DMS53 treated with DMSO at 0.1 percent for 48 hours (cell line): Measurements from ENCODE around the gene ING5.

Source experiments
- DNase-seq: peaks from one replicate; lab custom pipeline; 2025; ENCODE audit not compliant: unreplicated experiment; lab: John Stamatoyannopoulos, UW

The ING5 gene

DNA sequence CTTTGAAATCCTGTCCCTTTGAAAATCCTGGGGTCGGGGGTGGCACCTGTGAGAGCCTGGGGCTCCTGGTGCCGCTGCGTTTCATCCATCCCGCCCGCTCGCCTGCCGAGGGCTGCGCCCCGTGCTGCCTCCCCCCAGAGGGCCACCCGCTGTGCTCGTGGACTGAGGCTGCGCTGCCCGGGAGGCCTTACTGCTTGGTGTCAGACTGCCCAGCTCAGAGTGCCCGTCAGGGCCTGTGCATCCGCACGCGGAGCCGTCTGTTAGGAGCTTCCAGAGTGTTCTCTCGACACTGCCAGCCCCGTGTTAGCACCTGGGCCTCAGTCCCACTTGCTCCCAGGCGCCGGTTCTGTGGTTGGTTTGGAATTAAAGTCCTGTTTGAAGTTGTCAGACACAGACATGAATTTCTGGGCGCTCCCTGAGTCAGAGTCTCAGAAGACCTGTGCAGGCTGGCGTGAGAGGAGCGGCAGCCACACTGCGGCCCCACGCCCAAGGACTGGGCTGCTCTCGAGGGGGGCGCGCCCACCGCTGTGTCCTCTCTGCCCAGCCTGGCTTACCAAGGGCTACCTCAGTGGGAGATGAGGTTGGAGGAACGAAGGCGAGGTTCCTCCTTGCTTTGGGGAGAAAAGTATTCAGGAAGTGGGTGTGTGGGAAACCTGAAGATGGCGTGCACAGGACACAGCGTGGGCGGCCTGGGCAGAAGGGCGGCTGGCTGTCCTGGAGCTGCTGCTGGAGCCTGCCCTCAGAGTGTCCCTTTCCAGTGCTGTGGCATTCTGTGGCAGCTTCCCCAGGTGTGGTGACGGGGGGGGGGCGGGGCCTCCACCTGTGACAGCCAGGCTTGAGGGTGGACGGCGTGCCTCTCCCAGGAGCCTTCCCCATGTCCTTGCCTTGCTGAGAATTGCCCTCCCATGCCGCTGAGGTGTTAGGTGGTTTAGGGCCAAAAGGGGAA, 29.3 kb upstream of the ING5 start:
- DNase-seq = no peak

GRCh38 chr2:241673189-241673663, 28.6 kb upstream of the ING5 start:
- DNase-seq = no peak

DNA sequence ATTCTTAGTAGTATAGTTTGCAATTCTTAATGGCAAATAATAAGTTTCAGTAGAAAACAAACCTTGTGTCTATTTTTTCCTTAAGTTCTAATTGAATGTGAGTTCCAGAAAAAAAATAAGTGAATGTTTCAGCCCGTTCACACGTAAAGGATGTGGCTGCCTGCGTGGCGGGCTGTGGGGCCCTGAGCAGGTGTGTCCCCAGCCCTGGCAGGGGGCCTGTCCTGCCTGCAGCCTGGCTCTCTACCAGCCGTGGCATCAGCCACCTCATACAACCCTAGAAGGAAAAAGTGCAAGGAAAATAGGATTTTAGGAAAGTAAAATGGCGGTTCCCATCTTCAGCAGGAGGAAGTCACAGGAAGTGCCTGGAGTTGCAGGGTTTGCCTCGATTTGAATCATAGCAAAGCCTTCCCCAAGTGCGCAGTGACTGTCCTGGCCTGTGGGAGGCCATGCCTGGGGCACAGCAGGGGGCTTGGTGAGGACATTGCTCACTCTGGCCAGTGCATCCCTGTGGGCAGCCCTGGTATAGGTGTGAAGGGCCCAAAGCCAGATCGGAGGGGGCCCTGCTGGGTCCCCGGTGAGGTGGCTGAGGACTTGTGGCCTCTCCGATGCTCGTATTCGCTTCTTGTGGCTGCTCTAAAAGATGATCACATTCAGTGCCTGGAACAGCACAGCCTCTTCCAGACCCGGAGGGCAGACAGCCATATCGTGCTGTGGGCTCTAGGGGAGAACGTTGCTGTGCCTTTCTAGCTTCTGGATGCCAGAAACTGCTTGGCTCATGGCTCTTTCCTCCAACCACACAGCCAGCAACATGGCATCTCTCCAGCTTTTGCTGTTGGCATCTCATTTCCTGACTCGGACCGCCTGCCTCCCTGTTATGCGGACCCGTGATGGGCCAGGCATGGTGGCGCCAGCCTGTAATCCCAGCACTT, 27.8 kb upstream of the ING5 start:
- no peak for DNase-seq

DNA sequence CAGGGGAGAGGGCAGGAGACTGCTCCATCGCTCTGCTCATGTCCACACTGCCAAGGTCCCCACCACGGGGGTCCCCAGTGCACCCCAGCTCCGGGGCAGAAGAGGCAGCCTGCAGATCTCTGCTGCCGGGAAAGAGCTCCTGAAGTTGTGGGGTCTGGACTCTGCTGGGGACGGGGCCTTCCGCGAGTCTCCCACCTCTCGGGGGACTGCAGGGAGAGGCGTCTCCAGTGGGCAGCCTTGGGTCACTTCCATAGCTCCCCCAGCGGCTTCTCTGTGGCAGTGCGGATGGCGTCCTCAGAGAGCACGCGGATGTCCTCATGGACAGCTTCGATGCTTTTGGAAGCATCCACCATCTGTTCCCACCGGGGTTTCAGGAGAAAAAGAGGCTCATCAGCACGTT, 26.0 kb upstream of the ING5 start:
- no peak for DNase-seq

DNA sequence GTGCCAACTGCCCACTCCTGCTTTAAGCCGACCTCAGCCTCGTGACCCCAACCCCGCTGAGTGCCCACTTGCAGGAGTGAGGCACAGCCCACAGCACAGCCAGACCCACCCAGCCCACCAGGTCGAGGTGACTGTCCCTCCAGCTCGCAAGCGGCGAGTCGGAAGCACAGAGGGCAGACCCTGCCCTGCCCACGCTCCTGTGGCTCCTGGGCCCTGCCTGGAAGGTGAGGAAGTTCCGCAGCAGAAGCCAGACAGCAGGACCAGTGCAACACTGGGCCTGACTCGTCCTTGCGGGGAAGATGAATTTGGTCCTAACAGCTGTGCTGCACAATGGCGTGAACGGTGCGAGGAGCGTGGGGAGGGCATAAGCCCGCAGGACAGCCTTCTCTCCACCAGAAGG, 25.2 kb upstream of the ING5 start:
- DNase-seq = no peak

- DNase-seq = no peak
Measured at GRCh38 chr2:241677392-241677791, 24.4 kb upstream of the ING5 start.

- DNase-seq = no peak
Measured at GRCh38 chr2:241678307-241678706, 23.5 kb upstream of the ING5 start.

GRCh38 chr2:241678784-241679540, 22.9 kb upstream of the ING5 start:
- DNase-seq = no peak

GRCh38 chr2:241680044-241680443, 21.8 kb upstream of the ING5 start:
- DNase-seq = no peak

DNA sequence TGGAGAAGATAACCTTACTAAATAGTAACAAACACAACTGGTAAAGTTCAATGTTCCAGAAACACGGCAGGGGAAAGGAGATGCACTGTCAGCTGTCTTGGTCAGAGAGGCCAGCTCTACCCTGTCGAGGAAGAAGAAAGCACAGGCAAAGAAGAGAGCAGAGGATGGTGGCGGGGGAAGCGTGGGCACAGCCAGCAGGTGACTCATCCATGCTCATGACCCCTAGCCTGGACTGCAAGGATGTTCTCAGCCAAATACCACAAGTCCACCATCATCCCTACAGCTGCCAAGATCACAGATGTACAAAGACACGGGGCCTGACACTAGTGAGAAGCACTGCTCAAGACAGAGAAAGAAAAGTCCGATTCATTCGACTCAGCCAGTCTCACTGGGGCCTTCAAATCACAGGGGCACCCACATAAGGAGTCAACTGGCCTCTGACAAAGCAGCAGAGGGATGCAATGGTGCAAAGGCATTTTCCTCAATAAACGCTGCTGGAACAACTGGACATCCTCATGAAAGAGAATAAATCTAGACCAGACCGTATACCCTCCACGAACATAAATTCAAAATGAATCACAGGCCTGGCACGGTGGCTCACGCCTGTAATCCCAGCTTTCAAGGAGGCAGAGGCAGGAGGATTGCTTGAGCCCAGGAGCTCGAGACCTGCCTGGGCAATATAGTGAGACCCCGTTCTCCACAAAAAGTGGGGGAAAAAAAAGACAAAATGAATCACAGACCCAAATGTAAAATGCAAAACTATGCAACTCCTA, 20.8 kb upstream of the ING5 start:
- DNase-seq = no peak

DNA sequence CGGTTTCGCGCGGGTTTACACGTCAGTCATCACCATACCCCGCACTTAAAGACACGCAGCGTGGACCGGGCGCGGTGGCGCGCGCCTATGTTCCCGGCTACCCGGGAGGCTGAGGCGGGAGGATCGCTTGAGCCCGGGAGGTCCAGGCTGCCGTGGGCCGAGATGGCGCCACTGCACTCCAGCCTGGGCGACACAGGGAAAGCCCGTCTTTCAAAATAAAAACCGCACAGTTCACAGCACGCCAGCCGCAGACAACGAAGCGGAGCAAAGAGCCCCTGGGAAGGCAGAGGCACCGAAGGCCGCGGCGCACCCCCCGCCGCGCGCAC, 15.6 kb upstream of the ING5 start:
- no peak for DNase-seq

DNA sequence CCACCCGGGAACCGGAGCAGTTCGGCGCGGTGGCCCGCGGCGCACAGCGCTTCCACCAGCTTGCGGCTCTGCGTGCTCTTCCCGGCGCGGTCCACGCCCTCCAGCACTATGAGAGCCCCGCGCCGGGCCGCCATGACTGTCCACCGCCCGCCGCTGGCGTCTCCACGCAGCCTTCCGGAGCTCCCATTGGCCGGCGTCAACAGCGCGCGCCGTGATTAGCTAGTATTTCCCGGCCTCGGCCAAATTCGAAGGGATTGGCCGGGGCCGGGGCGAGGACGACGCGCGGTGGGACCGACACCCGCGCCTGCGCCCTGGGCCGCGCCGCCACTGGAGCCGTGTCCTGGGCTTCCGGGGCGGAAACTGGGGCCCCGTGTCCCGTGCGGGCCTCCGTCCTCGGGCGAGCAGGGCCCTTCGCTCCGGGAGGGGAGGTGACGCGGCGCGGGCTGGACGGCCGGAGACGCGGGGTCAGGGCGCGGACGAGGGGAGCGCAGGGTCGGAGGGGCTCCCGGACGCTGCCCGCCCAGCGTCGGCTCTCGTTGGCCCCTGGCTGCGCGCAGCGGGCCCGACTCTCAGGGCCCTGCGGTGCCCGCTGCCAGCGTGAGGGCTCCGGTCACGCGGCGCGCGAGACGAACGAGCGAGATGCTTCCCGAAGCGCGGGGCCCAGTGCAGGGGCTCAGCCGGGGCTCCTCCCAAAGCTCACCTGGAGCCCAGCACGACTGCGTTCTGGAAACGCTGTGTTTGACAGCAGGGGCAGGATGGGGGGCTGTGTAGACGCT, 15.0 kb upstream of the ING5 start, which contains the start of gene DTYMK:
DTYMK (minus strand) TSS at position 166 of the 776 bp plus-strand sequence; CDS start at position 134, 32 bp downstream.
- DNase-seq = peak; percentile 90

DNA sequence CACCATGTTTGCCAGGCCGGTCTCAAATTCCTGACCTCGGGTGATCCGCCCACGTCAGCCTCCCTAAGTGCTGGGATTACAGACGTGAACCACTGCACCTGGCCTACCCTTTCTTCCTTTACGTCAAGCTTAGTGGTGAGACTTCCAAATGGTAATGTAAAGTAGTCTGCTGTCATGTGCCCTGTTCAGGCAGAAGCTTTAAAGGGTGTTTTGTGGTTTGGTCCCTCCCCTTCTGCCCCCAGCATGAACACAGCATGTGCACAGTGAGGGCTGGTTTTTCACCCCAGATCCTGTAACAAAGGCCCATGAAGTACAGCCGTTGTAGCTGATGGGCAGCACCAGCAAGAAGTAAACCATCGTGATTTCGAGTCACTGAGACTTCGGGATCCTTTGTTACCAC, 12.5 kb upstream of the ING5 start:
- DNase-seq = no peak

DNA sequence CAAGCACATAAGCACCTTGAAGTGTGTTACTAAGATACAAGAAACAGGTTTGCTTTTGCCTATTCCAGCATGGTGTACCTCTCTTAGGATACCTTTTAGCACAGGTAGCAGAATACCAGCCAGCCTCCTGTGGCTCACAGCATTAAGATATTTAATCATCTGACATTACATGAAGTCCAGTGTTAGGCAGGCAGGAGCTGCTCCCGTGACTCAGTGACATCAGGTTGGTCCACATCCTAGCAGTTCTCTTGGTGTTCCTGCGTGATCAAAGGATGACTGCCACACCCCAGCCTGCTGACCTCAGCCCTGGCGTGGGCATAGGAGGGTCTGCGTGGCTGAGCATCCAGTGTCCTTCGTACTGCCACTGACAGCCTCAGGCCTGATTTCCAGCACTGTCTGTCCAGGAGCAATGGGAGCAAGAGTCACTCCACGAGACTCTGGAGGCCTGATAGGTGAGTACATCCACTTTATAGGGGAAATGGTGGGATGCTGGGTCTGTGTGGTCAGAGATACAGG, 11.6 kb upstream of the ING5 start:
- no peak for DNase-seq

- DNase-seq = no peak
Measured at GRCh38 chr2:241692448-241692847, 9.4 kb upstream of the ING5 start.

DNA sequence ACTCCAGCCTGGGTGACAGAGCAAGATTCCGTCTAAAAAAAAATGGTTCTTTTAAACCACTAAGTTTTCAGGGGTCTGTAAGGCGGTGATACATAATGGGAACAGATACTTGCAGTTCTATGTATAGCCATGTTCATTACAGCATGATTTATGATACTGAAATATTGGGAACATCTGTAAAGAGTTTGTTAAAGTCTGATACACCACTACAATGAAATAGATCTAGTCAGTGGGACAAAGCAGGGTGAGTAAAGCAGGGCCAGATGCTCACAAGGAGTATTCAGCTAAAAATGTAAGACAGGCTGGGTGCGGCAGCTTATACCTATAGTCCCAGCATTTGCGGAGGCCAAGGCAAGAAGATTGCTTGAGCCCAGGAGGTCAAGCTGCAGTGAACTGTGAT, 6.2 kb upstream of the ING5 start:
- DNase-seq = no peak

- DNase-seq = peak; percentile 79
Measured at GRCh38 chr2:241701149-241701398, 765 bp upstream of the ING5 start.

DNA sequence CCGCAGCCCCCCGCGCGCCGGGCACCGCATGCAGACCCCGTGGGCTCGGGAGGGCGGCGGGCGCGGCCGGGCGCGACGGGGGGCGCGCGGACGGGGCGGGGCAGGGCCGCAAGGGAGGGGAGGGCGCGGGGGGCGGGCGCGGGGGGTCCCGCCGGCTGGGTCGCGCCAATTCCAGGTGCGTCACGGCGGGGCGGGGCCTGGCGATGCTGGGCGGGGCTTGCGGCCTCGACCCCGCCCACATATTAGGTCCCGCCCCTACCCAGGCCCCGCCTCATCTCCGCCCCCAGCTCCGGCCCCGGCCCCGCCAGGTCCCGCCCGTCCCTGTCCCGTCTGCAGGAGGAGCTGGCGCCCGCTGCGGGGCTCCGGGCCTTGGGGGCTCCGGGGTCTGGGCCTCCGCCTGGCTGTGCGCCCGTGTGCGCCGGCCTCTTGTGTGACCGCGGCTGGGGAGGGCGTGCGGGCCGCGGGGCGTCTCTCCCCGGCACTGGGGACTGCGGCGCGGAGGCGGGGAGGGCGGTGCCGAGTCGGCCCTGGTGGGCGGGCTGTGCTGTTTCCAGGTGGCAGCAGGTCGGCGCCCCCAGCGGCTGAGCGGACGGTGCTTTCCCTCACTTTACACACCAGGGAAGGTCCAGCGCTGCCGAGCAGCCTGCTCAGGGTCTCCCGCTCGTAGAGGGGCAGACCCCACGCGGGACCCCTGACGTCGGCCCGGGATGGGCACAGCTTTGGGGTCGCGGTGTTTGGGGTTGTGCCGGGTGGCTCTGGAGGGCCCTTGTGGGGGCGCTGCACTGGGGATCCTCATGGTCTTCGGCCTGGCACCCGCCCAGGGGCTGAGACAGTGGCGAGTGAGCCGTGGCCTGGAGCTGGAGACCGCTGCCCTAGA, 554 bp downstream of the ING5 start:
- peak; percentile 35 for DNase-seq
